ENCODE data around the gene XCL1.
"Not testable (repeated sequence)": the region's sequence is repeated elsewhere in the genome, so short reads cannot be mapped to it uniquely, and the experiment has no call there.

XCL1 gene

DNA sequence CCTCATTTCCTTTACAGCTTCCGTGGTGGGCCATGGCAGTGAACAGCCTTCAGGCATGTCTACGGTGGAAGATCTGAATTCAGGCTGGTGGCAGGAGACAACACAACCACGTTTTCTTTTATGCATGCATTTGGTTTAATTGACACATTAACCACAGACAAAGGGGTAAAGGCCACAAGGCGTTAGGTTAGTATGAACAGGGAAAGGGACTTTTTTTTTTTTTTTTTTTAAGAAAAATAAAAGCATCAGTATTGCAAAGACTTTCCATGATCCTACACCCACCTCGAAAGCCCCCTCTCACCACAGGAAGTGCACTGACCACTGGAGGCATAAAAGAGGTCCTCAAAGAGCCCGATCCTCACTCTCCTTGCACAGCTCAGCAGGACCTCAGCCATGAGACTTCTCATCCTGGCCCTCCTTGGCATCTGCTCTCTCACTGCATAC lies at the start of gene XCL1:
Gene XCL1, plus strand, starts transcription at position 361 of the 444 bp plus-strand sequence. Its CDS starts 33 bp downstream, at position 394.
- DNase-seq: not testable (repeated sequence)

DNA sequence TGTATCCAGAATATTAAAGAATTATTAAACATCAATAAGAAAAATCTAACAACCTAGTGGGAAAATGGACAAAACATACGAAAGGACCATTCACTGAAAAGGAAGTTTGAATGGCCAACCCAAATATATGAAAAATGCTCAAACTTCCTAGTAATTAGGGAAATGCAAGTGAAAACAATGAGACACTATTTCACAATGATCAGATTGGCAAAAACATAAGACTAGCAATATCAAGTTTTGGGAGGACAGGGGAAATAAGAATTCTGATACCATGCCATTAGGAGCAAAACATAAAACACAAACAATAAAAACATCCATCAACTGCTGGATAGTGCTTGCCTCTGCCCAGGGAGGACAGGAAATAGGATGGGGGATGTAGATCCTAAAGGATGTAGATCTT lies 46.9 kb upstream of the XCL1 start:
- no peak for DNase-seq

- no peak for DNase-seq
These were observed 44.6 kb upstream of the XCL1 start for GRCh38 chr1:168531615-168532345.

GRCh38 chr1:168535536-168535935 lies 40.9 kb upstream of the XCL1 start:
- DNase-seq: no peak

DNA sequence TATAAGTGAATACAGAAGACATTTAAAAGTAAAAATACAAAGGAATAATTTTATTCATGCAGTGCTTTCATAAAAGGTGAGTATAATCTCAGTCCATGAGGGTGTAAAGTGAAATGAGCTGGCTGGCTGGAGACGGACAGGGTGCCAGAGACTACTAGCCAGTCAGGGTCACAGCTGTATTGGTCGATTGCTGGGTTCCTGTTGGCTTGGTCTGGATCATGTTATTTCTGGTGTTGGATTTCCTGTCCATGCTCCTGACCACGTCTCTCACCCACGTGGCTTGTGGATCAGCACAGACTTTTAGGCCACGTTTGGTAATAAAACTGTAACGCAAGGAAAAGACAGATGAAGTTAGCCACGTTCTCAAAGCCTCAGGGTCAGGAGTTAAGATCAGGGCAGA lies 35.6 kb upstream of the XCL1 start:
- DNase-seq: not testable (repeated sequence)

GRCh38 chr1:168542978-168543377 lies 33.4 kb upstream of the XCL1 start:
- DNase-seq: not testable (repeated sequence)

DNA sequence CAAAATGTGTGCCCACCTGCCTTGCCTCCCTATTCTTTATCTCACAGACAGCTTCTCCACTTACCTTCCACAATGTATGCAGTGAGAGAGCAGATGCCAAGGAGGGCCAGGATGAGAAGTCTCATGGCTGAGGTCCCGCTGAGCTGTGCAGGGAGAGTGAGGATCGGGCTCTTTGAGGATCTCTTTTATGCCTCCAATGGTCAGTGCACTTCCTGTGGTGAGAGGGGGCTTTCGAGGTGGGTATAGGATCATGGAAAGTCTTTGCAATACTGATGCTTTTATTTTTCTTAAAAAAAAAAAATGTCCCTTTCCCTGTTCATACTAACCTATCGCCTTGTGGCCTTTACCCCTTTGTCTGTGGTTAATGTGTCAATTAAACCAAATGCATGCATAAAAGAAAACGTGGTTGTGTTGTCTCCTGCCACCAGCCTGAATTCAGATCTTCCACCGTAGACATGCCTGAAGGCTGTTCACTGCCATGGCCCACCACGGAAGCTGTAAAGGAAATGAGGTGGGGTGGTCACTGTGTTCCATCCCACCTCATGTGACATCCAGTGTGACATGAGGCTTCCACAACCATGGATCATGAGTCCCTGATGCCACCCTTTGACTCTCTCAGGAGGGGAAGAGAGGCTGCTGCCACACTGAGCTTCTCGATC lies 32.4 kb upstream of the XCL1 start, which contains the start of gene XCL2:
Gene XCL2, minus strand, starts transcription at position 158 of the 659 bp plus-strand sequence. Its CDS starts 33 bp downstream, at position 125.
- not testable (repeated sequence) for DNase-seq

- DNase-seq: not testable (repeated sequence)
These were observed 30.5 kb upstream of the XCL1 start for GRCh38 chr1:168545678-168546552.

- not testable (repeated sequence) for DNase-seq
These were observed 29.9 kb upstream of the XCL1 start for GRCh38 chr1:168546553-168546895.

DNA sequence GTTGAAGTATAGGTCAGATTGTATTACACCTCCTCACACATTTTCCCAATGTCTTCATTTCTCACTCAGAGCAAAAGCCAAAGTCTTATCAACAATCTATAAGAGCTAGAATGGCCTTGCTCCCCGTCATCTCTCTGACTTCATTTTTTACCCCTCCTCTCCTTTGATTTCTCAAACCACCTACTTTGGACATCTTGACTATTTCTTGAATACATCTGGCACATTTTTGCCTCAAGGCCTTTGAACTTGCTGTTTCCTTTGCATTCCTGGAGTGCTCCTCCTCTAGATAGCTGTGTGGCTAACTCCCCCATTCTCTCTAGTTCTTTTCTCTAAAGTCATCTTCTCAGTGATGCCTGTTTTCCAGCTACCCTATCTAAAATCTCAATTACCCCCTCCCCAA lies 25.4 kb upstream of the XCL1 start:
- DNase-seq: no peak

DNA sequence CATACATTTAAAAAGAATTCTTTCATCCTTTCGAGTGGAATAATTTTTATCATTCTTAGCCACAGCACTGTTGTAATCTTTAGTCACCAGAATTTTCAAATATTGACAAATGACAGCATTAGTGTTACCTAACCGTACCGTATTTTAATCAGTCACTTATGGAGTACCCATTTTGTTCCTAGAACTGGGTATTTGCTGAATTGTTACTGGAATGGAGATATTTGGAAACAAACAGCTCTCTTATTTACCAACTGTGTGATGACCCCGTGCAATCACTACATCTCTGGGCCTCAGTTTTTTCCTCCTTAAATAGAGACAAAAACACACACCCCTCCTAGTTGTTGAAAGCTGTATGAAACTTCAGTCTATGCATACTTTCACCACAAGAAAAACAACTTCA lies 24.7 kb upstream of the XCL1 start:
- DNase-seq: no peak

- DNase-seq: no peak
These were observed 23.4 kb upstream of the XCL1 start for GRCh38 chr1:168552961-168553360.

DNA sequence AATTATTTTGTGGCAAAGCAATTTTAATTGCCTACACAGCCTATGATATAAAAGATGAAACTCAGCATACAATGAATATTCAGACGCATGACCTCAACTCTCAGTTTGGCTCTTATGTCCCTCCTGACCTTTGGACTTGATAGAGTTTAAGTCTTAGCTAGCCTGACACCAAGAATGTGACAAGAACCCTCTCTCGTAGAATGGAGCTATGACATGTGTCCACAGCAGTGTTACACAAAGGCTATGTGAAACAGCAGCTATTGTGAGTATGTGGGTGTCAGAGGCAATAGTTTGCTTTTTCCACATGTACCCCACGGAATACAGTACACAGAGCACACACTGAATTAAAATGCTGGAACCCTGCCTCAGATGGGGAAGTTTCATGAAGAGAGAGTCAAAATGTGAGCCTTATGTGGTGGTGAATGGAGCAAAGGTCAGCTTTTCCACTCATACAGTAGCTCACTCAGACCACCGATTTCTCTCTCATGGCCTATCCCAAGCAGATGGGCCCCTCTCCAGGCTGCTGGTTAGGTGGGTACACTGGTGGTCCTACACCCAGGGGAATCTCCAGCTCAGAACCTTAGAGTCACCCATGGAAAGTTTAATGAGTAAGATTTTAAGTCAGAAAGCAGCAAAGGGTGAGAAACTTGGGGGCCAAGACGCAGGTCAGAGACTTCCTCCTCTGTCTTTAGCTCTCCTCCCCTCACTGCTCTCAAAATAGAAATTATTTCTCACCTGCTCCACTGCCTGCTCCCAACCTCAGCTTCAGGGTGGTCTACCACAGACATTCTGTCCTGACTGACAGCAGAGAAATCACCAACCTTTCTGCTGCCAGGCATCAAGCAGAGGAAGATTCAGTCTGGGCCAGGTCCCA lies 22.5 kb upstream of the XCL1 start:
- no peak for DNase-seq

- no peak for DNase-seq
These were observed 21.6 kb upstream of the XCL1 start for GRCh38 chr1:168554603-168555483.

DNA sequence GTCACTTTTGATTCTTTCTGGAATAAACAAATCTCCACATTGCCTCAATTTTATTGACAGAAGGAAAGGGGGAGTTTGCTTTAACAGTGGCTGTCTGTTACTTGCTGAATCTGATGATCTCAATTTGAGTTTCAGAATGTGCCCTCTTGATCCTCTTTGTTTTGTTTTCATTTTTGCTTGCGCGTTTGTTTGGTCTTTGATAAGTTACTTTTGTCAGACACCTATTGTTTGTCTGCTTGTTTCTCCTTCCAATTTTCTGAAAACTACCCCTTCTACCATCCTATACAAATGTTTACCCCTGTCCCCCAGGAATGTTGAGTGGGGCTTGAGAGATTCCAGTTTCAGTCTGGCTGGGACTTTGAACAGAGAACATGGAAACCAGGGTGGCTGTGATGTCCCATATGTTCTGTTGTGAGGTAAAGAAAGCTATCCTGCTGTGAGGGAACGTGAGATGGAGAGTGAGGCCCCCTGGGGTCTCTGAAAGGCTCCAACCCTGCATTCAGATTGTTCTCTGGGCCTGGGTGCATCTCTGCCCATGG lies 20.8 kb upstream of the XCL1 start:
- DNase-seq: no peak

GRCh38 chr1:168556647-168557046 lies 19.8 kb upstream of the XCL1 start:
- DNase-seq: no peak

DNA sequence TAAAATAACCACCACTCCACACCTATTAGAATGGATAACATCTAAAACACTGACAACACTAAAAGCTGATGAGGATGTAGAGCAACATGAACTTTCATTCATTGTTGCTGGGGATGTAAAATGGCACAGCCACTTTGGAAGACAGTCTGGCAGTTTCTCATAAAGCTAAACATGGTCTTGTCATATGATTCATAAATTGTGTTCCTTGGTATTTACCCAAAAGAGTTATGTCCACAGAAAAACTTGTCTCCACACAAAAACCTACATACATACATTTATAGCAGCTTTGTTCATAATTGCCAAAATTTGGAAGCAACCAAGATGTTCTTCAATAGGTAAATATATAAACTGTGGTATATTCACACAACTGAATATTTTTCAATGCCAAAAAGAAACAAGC lies 16.0 kb upstream of the XCL1 start:
- DNase-seq: no peak

- DNase-seq: no peak
These were observed 14.4 kb upstream of the XCL1 start for GRCh38 chr1:168561989-168562388.

GRCh38 chr1:168565825-168566224 lies 10.6 kb upstream of the XCL1 start:
- DNase-seq: no peak

DNA sequence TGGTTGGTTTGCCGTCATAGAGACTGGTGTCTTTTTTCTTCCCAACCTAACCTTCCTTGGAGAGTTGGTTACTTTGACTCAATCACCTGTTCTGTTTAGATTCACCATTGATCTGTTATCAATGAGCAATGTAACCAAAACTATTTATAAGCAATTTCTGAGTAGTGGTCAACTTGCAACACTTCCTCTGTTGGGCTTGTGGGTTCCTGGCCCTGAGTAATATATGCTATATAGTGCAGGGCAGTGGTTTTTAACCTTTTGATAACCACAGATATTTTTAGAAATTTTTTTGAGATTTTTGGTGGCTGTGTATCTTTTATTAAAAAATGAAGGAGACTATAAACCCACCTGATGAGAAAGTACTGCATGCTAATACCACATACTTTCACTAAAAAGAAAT lies 9.4 kb upstream of the XCL1 start:
- no peak for DNase-seq

DNA sequence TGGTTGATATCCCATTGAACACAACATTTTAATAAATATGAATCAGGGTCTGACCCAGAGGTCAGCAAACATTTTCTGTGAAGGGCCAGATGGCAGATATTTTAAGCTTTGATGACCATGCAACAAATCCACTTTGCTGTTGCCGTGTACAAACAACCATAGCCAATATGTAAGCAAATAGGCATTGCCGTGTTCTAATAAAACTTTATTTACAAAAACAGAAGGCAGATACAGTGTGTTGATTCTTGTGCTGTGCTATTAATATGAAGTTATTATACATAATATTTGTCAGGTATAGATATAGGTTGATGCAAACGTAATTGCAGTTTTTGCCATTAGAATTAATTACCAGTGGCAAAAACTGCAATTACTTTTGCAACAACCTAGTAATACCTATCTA lies 8.8 kb upstream of the XCL1 start:
- DNase-seq: no peak

Measured in activated T-cell treated with anti-CD3 and anti-CD28 coated beads for 4 hours (primary cell).